Osteoblast (primary cell): ENCODE data around the gene BAZ1A. TPM values are rescaled to one million over a fixed set of nuclear protein-coding genes. Genes with fewer than 3 reads are reported as not detected.
"Not testable (repeated sequence)": the region's sequence is repeated elsewhere in the genome, so short reads cannot be mapped to it uniquely, and the experiment has no call there.

Source experiments
- DNase-seq: peaks from one replicate; pipeline ENCODE4 v3.0.0; 2011; ENCODE audit warnings: low spot score, mixed read lengths; ENCODE audit not compliant: insufficient read length; ENCODE audit errors: missing footprints
- H2AFZ ChIP-seq: 2 replicates; pipeline ENCODE4 v1.6.0; 2011; ENCODE audit warnings: mild to moderate bottlenecking, low read length
- H3K27ac ChIP-seq: 2 replicates; pipeline ENCODE4 v1.5.1; 2011; ENCODE audit warnings: mild to moderate bottlenecking, low read depth, low read length, moderate library complexity
- H3K27me3 ChIP-seq: 2 replicates; pipeline ENCODE4 v1.6.0; 2012; ENCODE audit warnings: mild to moderate bottlenecking, control low read depth, inconsistent platforms, low read length, moderate library complexity; ENCODE audit not compliant: insufficient read depth
- H3K36me3 ChIP-seq: 2 replicates; pipeline ENCODE4 v1.5.1; 2011; ENCODE audit warnings: mild to moderate bottlenecking, low read length, control low read depth, moderate library complexity; ENCODE audit not compliant: insufficient read depth
- H3K4me1 ChIP-seq: 2 replicates; pipeline ENCODE4 v1.5.1; 2011; ENCODE audit warnings: mild to moderate bottlenecking, low read length, control low read depth, moderate library complexity; ENCODE audit not compliant: insufficient read depth
- H3K4me2 ChIP-seq: 2 replicates; pipeline ENCODE4 v1.6.0; 2011; ENCODE audit warnings: mild to moderate bottlenecking, low read length; ENCODE audit not compliant: insufficient read depth
- H3K4me3 ChIP-seq: fragments of 200-600 bp; sonication (generic); 3 replicates; pipeline ENCODE4 v1.5.1; 2012; ENCODE audit warnings: mild to moderate bottlenecking, low read length, inconsistent platforms; ENCODE audit not compliant: insufficient read depth
- H3K79me2 ChIP-seq: 2 replicates; pipeline ENCODE4 v1.6.0; 2012; ENCODE audit warnings: mild to moderate bottlenecking, low read length, control low read depth, inconsistent platforms; ENCODE audit not compliant: insufficient read depth
- H3K9me3 ChIP-seq: 2 replicates; pipeline ENCODE4 v1.5.1; 2011; ENCODE audit warnings: low read depth, low read length, control low read depth
- H4K20me1 ChIP-seq: 2 replicates; pipeline ENCODE4 v1.6.0; 2012; ENCODE audit warnings: mild to moderate bottlenecking, low read length, control low read depth; ENCODE audit not compliant: insufficient read depth
- total RNA-seq: library from RNA; depleted of rRNA; stranded (reverse); fragments of >200 nt; gene quantifications from 2 replicates; pipeline ENCODE4 v1.2.3, GENCODE V29; 2012
- TF ChIP-seq, protein P1 (sequence below): IDR thresholded peaks from 2 replicates; pipeline ENCODE4 v1.5.1; 2011; ENCODE audit warnings: mild to moderate bottlenecking, low read depth, low read length, moderate library complexity; ENCODE audit errors: extremely low read depth

BAZ1A gene
- total RNA-seq, 1 donor, result 23.9 TPM

DNA sequence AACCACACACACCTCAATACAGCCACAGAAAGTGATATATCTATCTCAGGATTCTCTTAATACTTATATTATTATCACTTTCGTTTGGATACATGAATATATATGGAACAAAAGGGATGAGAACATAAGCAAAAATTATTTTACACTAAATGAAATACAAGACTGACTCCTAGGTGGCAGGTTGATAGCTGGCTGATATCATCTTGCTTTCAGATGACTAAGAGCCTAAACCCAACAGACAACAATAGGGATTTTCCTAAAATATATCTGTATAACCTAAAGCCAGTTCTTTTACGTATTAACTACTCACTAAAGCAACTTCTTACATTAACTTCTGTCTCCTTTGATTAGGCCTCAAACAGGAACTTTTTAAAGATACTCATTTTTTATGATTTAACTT lies 65.1 kb downstream of the BAZ1A start:
- H3K36me3 ChIP-seq, result peaks cover 13% of the 10 kb centered on the region
- H3K79me2 ChIP-seq, result peaks cover 6% of the 10 kb centered on the region
- no peaks in the 10 kb centered on the region for H3K9me3 ChIP-seq
- H3K4me3 ChIP-seq, result no peak overlapping the region
- H3K27me3 ChIP-seq, result no peaks in the 10 kb centered on the region
- H3K4me1 ChIP-seq, result no peaks in the 10 kb centered on the region
- H4K20me1 ChIP-seq, result no peaks in the 10 kb centered on the region
- H3K4me2 ChIP-seq, result no peak overlapping the region
- H3K27ac ChIP-seq, result no peak overlapping the region
- no peak for DNase-seq
- no peak overlapping the region for H2AFZ ChIP-seq
- TF ChIP-seq, protein P1, sequence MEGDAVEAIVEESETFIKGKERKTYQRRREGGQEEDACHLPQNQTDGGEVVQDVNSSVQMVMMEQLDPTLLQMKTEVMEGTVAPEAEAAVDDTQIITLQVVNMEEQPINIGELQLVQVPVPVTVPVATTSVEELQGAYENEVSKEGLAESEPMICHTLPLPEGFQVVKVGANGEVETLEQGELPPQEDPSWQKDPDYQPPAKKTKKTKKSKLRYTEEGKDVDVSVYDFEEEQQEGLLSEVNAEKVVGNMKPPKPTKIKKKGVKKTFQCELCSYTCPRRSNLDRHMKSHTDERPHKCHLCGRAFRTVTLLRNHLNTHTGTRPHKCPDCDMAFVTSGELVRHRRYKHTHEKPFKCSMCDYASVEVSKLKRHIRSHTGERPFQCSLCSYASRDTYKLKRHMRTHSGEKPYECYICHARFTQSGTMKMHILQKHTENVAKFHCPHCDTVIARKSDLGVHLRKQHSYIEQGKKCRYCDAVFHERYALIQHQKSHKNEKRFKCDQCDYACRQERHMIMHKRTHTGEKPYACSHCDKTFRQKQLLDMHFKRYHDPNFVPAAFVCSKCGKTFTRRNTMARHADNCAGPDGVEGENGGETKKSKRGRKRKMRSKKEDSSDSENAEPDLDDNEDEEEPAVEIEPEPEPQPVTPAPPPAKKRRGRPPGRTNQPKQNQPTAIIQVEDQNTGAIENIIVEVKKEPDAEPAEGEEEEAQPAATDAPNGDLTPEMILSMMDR, result no peak

DNA sequence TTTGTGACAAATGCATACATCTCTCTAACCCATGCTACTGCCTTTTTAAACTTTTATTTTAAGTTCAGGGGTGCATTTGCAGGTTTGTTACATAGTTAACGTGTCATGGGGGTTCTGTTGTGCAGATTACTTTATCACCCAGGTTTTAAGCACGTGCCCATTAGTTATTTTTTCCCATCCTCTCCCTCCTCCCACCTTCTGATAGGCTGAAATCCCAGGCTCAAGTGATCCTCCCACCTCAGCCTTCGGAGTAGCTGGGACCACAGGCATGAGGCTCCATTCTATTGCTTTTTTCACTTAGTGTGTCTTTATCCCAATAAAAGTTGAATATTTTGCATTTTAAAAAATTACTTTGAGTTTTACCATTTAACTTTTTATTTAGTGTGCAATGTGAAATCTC lies 68.9 kb downstream of the BAZ1A start:
- Histone ChIP-seq H3K36me3 (peaks cover 32% of the 10 kb centered on the region), H3K4me2 (no peak overlapping the region), H3K27ac (no peak overlapping the region), H3K9me3 (no peaks in the 10 kb centered on the region), H3K4me3 (no peak overlapping the region), H3K79me2 (peaks cover 3% of the 10 kb centered on the region), H4K20me1 (no peaks in the 10 kb centered on the region), H2AFZ (no peak overlapping the region), H3K27me3 (no peaks in the 10 kb centered on the region), H3K4me1 (no peaks in the 10 kb centered on the region)
- TF ChIP-seq, protein P1, result no peak
- DNase-seq, result no peak

DNA sequence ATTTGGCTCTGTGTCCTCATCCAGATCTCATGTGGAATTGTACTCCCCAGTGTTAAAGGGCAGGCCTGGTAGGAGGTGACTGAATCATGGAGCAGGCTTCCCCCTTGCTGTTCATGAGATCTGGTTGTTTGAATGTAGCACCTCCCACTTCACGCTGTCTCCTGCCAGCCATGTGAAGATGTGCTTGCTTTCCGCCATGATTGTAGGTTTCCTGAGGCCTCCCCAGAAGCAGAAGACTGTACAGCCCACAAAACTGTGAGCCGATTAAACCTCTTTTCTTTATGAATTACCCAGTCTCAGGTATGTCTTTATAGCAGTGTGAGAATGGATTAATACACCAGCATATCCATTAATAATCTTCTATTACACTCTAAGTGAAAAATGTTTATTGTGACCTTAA lies 70.2 kb downstream of the BAZ1A start:
- no peaks in the 10 kb centered on the region for H3K9me3 ChIP-seq
- TF ChIP-seq, protein P1, result no peak
- H2AFZ ChIP-seq, result no peak overlapping the region
- DNase-seq, result no peak
- H3K4me1 ChIP-seq, result no peaks in the 10 kb centered on the region
- H3K4me3 ChIP-seq, result no peak overlapping the region
- H3K79me2 ChIP-seq, result peaks cover 3% of the 10 kb centered on the region
- H3K4me2 ChIP-seq, result no peak overlapping the region
- H4K20me1 ChIP-seq, result no peaks in the 10 kb centered on the region
- H3K36me3 ChIP-seq, result peaks cover 37% of the 10 kb centered on the region
- H3K27ac ChIP-seq, result no peak overlapping the region
- no peaks in the 10 kb centered on the region for H3K27me3 ChIP-seq

DNA sequence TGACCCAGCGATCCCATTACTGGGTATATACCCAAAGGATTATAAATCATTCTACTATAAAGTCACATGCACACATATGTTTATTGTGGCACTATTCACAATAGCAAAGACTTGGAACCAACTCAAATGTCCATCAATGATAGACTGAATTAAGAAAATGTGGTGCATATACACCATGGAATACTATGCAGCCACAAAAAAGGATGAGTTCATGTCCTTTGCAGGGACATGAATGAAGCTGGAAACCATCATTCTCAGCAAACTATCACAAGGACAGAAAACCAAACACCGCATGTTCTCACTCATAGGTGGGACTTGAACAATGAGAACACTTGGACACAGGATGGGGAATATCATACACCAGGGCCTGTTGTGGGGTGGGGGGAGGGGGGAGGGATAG lies 76.3 kb downstream of the BAZ1A start:
- H3K4me2 ChIP-seq, H3K79me2 ChIP-seq, H4K20me1 ChIP-seq, H3K9me3 ChIP-seq, H2AFZ ChIP-seq, DNase-seq, H3K27ac ChIP-seq, H3K4me1 ChIP-seq, H3K27me3 ChIP-seq, H3K4me3 ChIP-seq: not testable (repeated sequence)
- H3K36me3 ChIP-seq, result peaks cover 42% of the 10 kb centered on the region
